ENCODE results near the gene COL28A1.

DNA sequence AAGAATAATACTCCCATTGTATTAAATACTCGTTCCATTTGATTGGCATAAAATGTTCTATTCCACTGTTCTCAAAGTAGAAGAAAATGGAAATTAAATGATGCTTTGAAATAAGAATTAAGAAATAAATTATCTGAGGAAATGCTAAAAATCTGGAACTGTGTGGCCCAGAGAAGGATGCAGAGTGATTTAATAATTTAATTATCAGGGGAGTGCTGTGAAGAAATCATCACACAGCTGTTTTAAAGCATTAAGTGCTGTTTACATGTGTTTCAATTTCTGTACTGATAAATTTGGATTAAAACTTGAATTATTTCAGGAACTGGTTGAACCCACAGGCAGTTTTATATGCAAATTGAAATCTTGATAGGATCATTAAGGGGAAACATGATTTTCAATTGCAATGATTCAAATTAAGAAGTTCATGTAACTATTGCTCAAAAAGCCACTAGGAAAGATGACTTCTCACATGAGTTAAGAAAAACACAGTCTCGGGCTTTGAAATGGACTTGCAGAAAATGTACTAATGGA is 56.3 kb downstream of the COL28A1 start:
- no peak for TF ChIP-seq POLR2AphosphoS5 (IDR thresholded peaks at IDR 0.05; ENCODE audit: borderline replicate concordance, low read depth, low read length)
- no peak for TF ChIP-seq EZH2 (IDR thresholded peaks at IDR 0.05)

Data from SK-N-MC (cell line).